Kidney (tissue), 14 donors: ENCODE results near the gene MFSD1. TPM values are rescaled to one million over a fixed set of nuclear protein-coding genes. Genes with fewer than 3 reads are reported as not detected.

Experiments used
- DNase-seq, 5 donors: peaks; one replicate each; pipeline ENCODE4 v3.0.0-alpha.2; 2013 to 2020
- FAIRE-seq: peaks from 2 replicates; lab custom pipeline; 2012; peaks lifted over from hg19 to GRCh38; lab: Jason Lieb, UNC
- H3K27ac ChIP-seq, 2 donors: one replicate each; pipeline ENCODE4 v1.7.0; 2013; ENCODE audit warnings: low read depth in 2 of 2, low read length in 2 of 2, inconsistent platforms in 1 of 2
- H3K27me3 ChIP-seq: one replicate; pipeline ENCODE4 v1.7.1; 2013; ENCODE audit warnings: low read length, inconsistent platforms; ENCODE audit not compliant: control insufficient read depth, insufficient read depth
- H3K36me3 ChIP-seq, 3 donors: one replicate each; pipeline versions ENCODE4 v1.7.0 to v1.7.1; 2013; ENCODE audit warnings: low read length in 3 of 3, control low read depth in 1 of 3, inconsistent platforms in 1 of 3; ENCODE audit not compliant: insufficient read depth in 3 of 3, control insufficient read depth in 2 of 3
- H3K4me1 ChIP-seq, 3 donors: one replicate each; pipeline versions ENCODE4 v1.7.0 to v1.7.1; 2013; ENCODE audit warnings: low read length in 3 of 3, inconsistent platforms in 1 of 3, low read depth in 1 of 3; ENCODE audit not compliant: control insufficient read depth in 2 of 3, insufficient read depth in 2 of 3
- H3K4me3 ChIP-seq, 3 donors: one replicate each; pipeline versions ENCODE4 v1.7.0 to v1.8.1; 2013; ENCODE audit warnings: low read length in 3 of 3, control low read depth in 1 of 3, inconsistent platforms in 1 of 3
- H3K9ac ChIP-seq, 3 donors: one replicate each; pipeline versions ENCODE4 v1.7.0 to v1.7.1; 2013; ENCODE audit warnings: low read length in 3 of 3, control low read depth in 1 of 3, inconsistent platforms in 1 of 3
- H3K9me3 ChIP-seq, 3 donors: one replicate each; pipeline versions ENCODE4 v1.7.0 to v1.7.1; 2013; ENCODE audit warnings: low read length in 3 of 3, control low read depth in 1 of 3, inconsistent platforms in 1 of 3; ENCODE audit not compliant: control insufficient read depth in 2 of 3, insufficient read depth in 1 of 3
- CTCF ChIP-seq: IDR thresholded peaks from 3 replicates; pipeline ENCODE4 v1.5.1; 2012; ENCODE audit warnings: mild to moderate bottlenecking, moderate library complexity, borderline replicate concordance; ENCODE audit not compliant: insufficient read depth; ENCODE audit errors: extremely low read depth
- intact Hi-C: fragments of 100-400 bp; cut with DNase I; formaldehyde crosslinking; loops from one replicate; pipeline ENCODE4 v1.11.1; 2022
- polyA plus RNA-seq: library from polyadenylated mRNA; stranded (reverse); fragments of 350-450 nt; fragmentation: Illumina TruSeq; extraction: RNeasy Lipid Tissue Mini Kit (QIAGEN cat#74804); gene quantifications from one replicate; pipeline ENCODE4 v1.2.3, GENCODE V29; 2014; ENCODE audit warnings: low read depth, low replicate concordance; ENCODE audit not compliant: insufficient read depth
- total RNA-seq: library from RNA; stranded (reverse); fragmentation: NEBNext Ultra II Directional; extraction: Animal tissue kit (Norgen Biotek cat#: 25700); gene quantifications from one replicate; pipeline ENCODE4 v1.2.1, GENCODE V29; 2021
- donor health status: control.
- donor health status: control.
- donor health status: control.
- donor health status: control.
- donor health status: control.
- donor health status: DM: yes; HTN: yes; CAD: no.
- donor health status: Normal renal cell carcinoma (clear cell type).

Gene MFSD1
- total and polyA plus RNA-seq, 2 donors from 2014 or later = 46.5 to 76.2 TPM

GRCh38 chr3:158845765-158846350, 44.0 kb downstream of the MFSD1 start:
- intact Hi-C loops = loop anchor here (10.0 kb wide), 1 partner anchor 409 kb away; no protein-coding TSS in a partner anchor
- peak; percentile 68 for TF ChIP-seq CTCF
- H3K4me3 ChIP-seq = no peak overlapping the region
- H3K36me3 ChIP-seq = no peaks in the 10 kb centered on the region
- H3K9ac ChIP-seq = no peak overlapping the region
- DNase-seq (peak in 2 of 5 donors; percentile 48 to 53), FAIRE-seq (peak; percentile 8)
- no peak overlapping the region for H3K27ac ChIP-seq
- no peaks in the 10 kb centered on the region for H3K9me3 ChIP-seq
- no peaks in the 10 kb centered on the region for H3K4me1 ChIP-seq
- H3K27me3 ChIP-seq = no peaks in the 10 kb centered on the region

DNA sequence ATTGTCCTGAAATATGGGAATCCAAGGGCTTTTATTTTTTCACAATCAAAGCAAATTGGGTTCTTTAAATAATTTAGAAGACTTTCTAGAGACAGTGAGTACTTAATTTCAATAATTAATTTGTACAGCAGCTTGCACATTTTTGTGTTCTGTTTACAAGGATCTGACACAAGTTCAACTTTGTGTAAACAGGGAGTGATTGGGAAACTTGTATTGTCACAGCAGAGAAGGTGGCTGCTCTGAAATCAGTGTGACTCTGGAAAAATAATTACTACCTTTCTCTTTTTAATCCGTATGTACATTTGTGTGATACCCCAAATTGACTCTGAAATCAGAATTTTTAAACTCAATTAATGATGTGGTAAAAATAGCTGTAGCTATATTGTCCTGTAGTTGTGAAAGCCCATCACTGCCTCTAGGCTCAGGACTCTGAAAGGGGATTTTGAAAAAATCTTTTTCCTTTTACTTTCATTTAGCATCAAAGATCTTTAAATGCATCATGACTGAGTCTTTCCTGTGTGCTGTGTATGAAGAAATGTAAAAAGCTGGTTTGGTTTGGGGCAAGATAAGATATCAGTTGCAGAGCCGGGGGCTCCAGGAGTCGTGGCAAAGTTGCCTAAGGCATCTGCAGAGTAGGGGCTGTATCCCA, 45.1 kb downstream of the MFSD1 start:
- Histone ChIP-seq H3K4me3 (no peak overlapping the region), H3K27ac (no peak overlapping the region), H3K27me3 (no peaks in the 10 kb centered on the region), H3K4me1 (no peaks in the 10 kb centered on the region), H3K9me3 (no peaks in the 10 kb centered on the region), H3K9ac (no peak overlapping the region), H3K36me3 (no peaks in the 10 kb centered on the region)
- FAIRE-seq (no peak), DNase-seq (no peak)
- intact Hi-C loops = loop anchor here (10.0 kb wide), 1 partner anchor 408 kb away; no protein-coding TSS in a partner anchor
- no peak for TF ChIP-seq CTCF

DNA sequence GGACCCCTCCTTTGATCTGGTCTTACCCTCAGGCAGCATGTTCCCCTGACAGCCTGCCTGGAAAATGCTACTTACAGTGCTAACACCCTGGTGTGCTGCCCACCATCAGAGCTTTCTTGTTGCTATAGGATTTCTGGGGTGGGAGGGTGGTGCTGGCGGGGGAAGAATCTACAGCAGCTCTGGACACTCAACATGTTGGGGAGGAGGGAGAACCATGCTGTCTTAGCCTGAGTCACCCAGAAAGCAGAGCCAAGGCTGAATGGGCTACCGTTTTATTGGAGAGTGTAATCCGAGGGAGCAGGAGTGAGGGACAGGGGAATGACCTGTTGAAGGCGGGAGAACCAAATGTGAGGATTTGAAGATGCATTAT, 45.6 kb downstream of the MFSD1 start:
- no peak for FAIRE-seq

More for the DNA sequence above, 45.6 kb downstream of the MFSD1 start:
- H3K4me1 ChIP-seq = no peaks in the 10 kb centered on the region
- TF ChIP-seq CTCF = no peak
- no peak overlapping the region for H3K4me3 ChIP-seq
- no peaks in the 10 kb centered on the region for H3K36me3 ChIP-seq
- H3K9me3 ChIP-seq = no peaks in the 10 kb centered on the region
- no peaks in the 10 kb centered on the region for H3K27me3 ChIP-seq
- H3K27ac ChIP-seq = no peak overlapping the region
- DNase-seq = no peak
- H3K9ac ChIP-seq = no peak overlapping the region
- intact Hi-C loops = loop anchor here (10.0 kb wide), 1 partner anchor 407 kb away; no protein-coding TSS in a partner anchor
